Stomach smooth muscle (tissue), 2 donors: Measurements from ENCODE around the gene RRN3.
"Not testable (repeated sequence)": the region's sequence is repeated elsewhere in the genome, so short reads cannot be mapped to it uniquely, and the experiment has no call there.

ENCODE experiments used
- H3K27ac ChIP-seq: one replicate; pipeline ENCODE4 v1.7.0; 2013; ENCODE audit warnings: mild to moderate bottlenecking, low read length, inconsistent platforms
- H3K27me3 ChIP-seq, 2 donors: one replicate each; pipeline ENCODE4 v1.7.0; 2013; ENCODE audit warnings: low read length in 2 of 2; ENCODE audit not compliant: insufficient read depth in 2 of 2, control insufficient read depth in 1 of 2
- H3K36me3 ChIP-seq, 2 donors: one replicate each; pipeline ENCODE4 v1.7.0; 2013; ENCODE audit warnings: low read length in 2 of 2; ENCODE audit not compliant: control insufficient read depth in 2 of 2, insufficient read depth in 2 of 2
- H3K4me1 ChIP-seq: one replicate; pipeline ENCODE4 v1.7.0; 2013; ENCODE audit warnings: low read length; ENCODE audit not compliant: control insufficient read depth, insufficient read depth
- H3K4me3 ChIP-seq, 2 donors: one replicate each; pipeline ENCODE4 v1.7.0; 2013; ENCODE audit warnings: low read length in 2 of 2
- H3K9ac ChIP-seq, 2 donors: one replicate each; pipeline ENCODE4 v1.7.0; 2013; ENCODE audit warnings: low read length in 2 of 2, mild to moderate bottlenecking in 1 of 2
- H3K9me3 ChIP-seq, 2 donors: one replicate each; pipeline ENCODE4 v1.7.0; 2013; ENCODE audit warnings: low read length in 2 of 2; ENCODE audit not compliant: control insufficient read depth in 2 of 2
- donor health status: healthy.
- donor health status: Pancreatic carcinoma.

The RRN3 gene

GRCh38 chr16:15032547-15033308 is 61.3 kb downstream of the RRN3 start:
- Histone ChIP-seq H3K36me3 (peaks cover 35 to 57% of the 10 kb centered on the region in 2 donors), H3K4me3 (no peak overlapping the region), H3K9me3 (no peaks in the 10 kb centered on the region), H3K27ac (no peak overlapping the region), H3K27me3 (no peaks in the 10 kb centered on the region), H3K4me1 (peaks cover 15% of the 10 kb centered on the region), H3K9ac (no peak overlapping the region)

GRCh38 chr16:15031586-15031985 is 62.5 kb downstream of the RRN3 start:
- H3K9ac ChIP-seq = peak overlapping the region in 1 of 2 donors; percentile 5
- no peaks in the 10 kb centered on the region for H3K27me3 ChIP-seq
- no peak overlapping the region for H3K4me3 ChIP-seq
- H3K4me1 ChIP-seq = peaks cover 20% of the 10 kb centered on the region
- H3K27ac ChIP-seq = no peak overlapping the region
- peaks cover 35 to 55% of the 10 kb centered on the region in 2 donors for H3K36me3 ChIP-seq
- no peaks in the 10 kb centered on the region for H3K9me3 ChIP-seq

DNA sequence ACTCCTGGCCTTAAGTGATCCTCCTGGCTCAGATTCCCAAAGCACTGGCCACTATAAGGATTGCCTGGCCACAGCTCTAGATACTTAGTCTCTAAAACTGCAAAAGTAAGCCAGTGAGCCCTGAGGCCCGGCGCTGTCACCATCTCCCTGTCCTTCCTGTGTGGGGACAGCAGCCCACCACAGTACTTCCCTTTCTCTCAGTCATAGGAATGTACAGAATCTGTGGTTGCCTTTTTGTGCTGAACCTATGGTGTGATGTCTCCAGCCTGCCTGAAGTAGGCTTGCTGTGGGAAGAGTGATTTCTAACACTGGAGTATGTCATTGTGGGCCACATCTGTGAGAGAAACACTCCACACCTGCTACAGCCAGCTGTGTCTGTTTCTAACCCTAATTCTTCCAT is 62.9 kb downstream of the RRN3 start:
- H3K27me3 ChIP-seq = no peaks in the 10 kb centered on the region
- H3K9me3 ChIP-seq = no peaks in the 10 kb centered on the region
- H3K4me3 ChIP-seq = no peak overlapping the region
- H3K27ac ChIP-seq = no peak overlapping the region
- H3K36me3 ChIP-seq = peaks cover 35 to 51% of the 10 kb centered on the region in 2 donors
- peaks cover 20% of the 10 kb centered on the region for H3K4me1 ChIP-seq
- no peak overlapping the region for H3K9ac ChIP-seq

GRCh38 chr16:15029749-15030148 is 64.3 kb downstream of the RRN3 start:
- H3K4me3 ChIP-seq, H3K27me3 ChIP-seq, H3K9me3 ChIP-seq, H3K9ac ChIP-seq, H3K27ac ChIP-seq: not testable (repeated sequence)
- peaks cover 27 to 43% of the 10 kb centered on the region in 2 donors for H3K36me3 ChIP-seq
- peaks cover 29% of the 10 kb centered on the region for H3K4me1 ChIP-seq

- peak overlapping the region; percentile 37 for H3K27ac ChIP-seq
- peaks cover 20 to 36% of the 10 kb centered on the region in 2 donors for H3K36me3 ChIP-seq
Observed at GRCh38 chr16:15028801-15029698, 65.0 kb downstream of the RRN3 start.

GRCh38 chr16:15028345-15028715 is 65.7 kb downstream of the RRN3 start:
- not testable (repeated sequence) for H3K27me3 ChIP-seq, H3K9me3 ChIP-seq, H3K9ac ChIP-seq, H3K4me3 ChIP-seq
- Histone ChIP-seq H3K4me1 (peaks cover 25% of the 10 kb centered on the region), H3K27ac (peak overlapping the region; percentile 37), H3K36me3 (peaks cover 18 to 35% of the 10 kb centered on the region in 2 donors)

More at GRCh38 chr16:15028801-15029698, 65.0 kb downstream of the RRN3 start:
- not testable (repeated sequence) for H3K27me3 ChIP-seq, H3K9ac ChIP-seq, H3K4me3 ChIP-seq, H3K9me3 ChIP-seq
- peaks cover 27% of the 10 kb centered on the region for H3K4me1 ChIP-seq

DNA sequence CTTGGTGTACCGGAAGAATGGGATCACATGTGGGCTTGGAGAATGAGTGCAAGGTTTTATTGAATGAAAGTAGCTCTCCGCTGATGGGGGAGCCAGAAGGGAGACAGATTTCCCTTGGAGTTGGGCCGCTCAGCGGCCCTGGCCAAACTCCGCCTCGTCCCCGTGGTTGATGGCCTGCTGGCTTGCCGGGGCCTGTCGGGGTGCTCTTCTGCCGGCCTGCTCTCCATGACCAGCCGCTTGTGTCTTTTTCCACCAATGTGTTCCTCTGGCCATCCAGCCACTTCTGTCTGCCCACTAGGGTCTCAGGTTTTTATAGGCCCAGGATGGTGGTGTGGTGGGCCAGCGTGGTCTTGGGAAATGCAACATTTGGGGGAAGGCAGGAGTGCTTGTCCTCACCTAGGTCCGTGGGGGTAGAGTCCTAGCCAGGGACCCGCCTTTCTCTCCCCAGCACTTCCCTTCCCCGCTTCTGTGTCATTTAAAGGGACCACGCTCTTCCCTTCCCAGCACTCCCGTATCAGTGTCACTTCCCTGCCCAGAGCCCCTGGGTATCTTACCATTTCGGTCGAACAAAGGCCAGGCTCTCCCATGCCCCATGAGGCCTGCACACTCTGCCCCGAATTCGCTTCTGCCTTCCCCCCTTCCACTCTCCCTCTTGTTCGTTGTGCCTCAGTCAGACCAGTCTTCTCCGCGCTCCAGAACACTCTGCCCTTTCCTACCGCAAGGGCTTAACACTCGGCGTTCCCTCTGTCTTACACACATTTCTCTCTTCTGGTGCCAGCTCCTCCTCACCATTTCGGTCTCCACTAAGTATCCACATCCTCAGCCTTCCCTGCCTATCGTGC is 66.3 kb downstream of the RRN3 start:
- H3K9me3 ChIP-seq, H3K4me3 ChIP-seq, H3K9ac ChIP-seq, H3K27me3 ChIP-seq: not testable (repeated sequence)
- H3K27ac ChIP-seq = peak overlapping the region; percentile 37
- H3K4me1 ChIP-seq = peaks cover 25% of the 10 kb centered on the region
- H3K36me3 ChIP-seq = peaks cover 19 to 32% of the 10 kb centered on the region in 2 donors

- H3K4me1 ChIP-seq = peaks cover 25% of the 10 kb centered on the region
- H3K36me3 ChIP-seq = peaks cover 24 to 32% of the 10 kb centered on the region in 2 donors
- not testable (repeated sequence) for H3K4me3 ChIP-seq, H3K9me3 ChIP-seq, H3K27me3 ChIP-seq, H3K9ac ChIP-seq, H3K27ac ChIP-seq
Observed at GRCh38 chr16:15027051-15027450, 67.0 kb downstream of the RRN3 start.

- Histone ChIP-seq H3K27ac (peak overlapping the region; percentile 53), H3K4me1 (peaks cover 30% of the 10 kb centered on the region), H3K9ac (peak overlapping the region in 1 of 2 donors; percentile 13), H3K36me3 (peaks cover 15 to 27% of the 10 kb centered on the region in 2 donors)
- H3K9me3 ChIP-seq, H3K4me3 ChIP-seq, H3K27me3 ChIP-seq: not testable (repeated sequence)
Observed at GRCh38 chr16:15025234-15025951, 68.7 kb downstream of the RRN3 start.

DNA sequence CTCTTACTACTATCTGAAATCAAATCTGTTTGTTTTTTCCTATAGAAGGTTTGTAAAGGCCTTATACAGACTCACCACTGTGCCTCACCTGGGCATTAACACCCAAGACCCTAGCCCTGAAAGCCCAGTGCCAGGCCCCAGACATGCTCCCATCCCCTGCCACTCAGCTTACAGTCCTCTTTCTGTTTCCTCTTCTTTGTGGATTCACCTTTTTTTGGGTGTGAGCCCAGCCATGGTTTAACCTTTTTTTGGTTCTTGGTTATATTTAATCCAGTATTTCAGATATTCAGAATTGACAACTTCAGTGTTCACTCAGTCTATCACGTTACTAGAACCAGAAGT is 69.2 kb downstream of the RRN3 start:
- H3K27ac ChIP-seq = peak overlapping the region; percentile 53
- H3K4me1 ChIP-seq = peaks cover 30% of the 10 kb centered on the region
- H3K36me3 ChIP-seq = peaks cover 15 to 27% of the 10 kb centered on the region in 2 donors
- not testable (repeated sequence) for H3K9me3 ChIP-seq, H3K9ac ChIP-seq, H3K27me3 ChIP-seq, H3K4me3 ChIP-seq
